Stimulated activated CD8-positive, alpha-beta memory T cell treated with anti-CD3 and anti-CD28 coated beads, Interleukin-4, amount 100 ng/mL, for 48 hours (primary cell): ENCODE results near the gene SYT14.

Experiments used
- DNase-seq: peaks from one replicate; pipeline ENCODE4 v3.0.0-alpha.2; 2020

Gene SYT14

GRCh38 chr1:210214573-210215409 lies 276.8 kb downstream of the SYT14 start:
- DNase-seq = no peak

- no peak for DNase-seq
Measured at GRCh38 chr1:210217482-210217881, 279.5 kb downstream of the SYT14 start.

DNA sequence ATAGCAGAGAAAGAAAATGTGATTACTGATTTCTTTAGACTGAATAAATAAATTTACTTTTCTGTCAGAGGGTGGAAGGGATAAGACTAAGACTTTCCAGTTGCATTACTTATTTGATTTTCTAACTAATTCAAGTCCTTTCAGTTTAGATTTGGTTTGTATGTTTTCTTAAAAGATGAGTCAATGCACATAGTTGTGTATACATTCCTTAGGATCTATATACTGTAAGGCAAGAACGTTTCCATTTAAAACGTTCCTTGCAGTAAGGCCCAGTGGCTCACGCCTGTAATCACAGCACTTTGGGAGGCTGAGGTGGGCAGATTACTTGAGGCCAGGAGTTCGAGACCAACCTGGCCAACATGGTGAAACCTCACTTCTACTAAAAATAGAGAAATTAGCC lies 280.0 kb downstream of the SYT14 start:
- DNase-seq = no peak
